Adipocyte (in vitro differentiated cells): ENCODE results near the gene MAP1LC3A.

ENCODE experiments used
- DNase-seq: peaks from one replicate; pipeline ENCODE4 v3.0.0-alpha.2; 2015; ENCODE audit warnings: low read depth
- H3K27me3 ChIP-seq: replicated peaks from 2 replicates; pipeline ENCODE4 v1.7.0; 2013; ENCODE audit warnings: mild to moderate bottlenecking, low read length, moderate library complexity; ENCODE audit not compliant: control insufficient read depth, insufficient read depth
- H3K36me3 ChIP-seq: 2 replicates; pipeline ENCODE4 v1.7.0; 2013; ENCODE audit warnings: low read length, mild to moderate bottlenecking, moderate library complexity; ENCODE audit not compliant: control insufficient read depth, insufficient read depth, severe bottlenecking
- H3K4me1 ChIP-seq: 2 replicates; pipeline ENCODE4 v1.7.0; 2013; ENCODE audit warnings: mild to moderate bottlenecking, low read length, moderate library complexity; ENCODE audit not compliant: control insufficient read depth, insufficient read depth
- H3K4me3 ChIP-seq: 2 replicates; pipeline ENCODE4 v1.7.0; 2013; ENCODE audit warnings: mild to moderate bottlenecking, low read length, moderate library complexity
- H3K9ac ChIP-seq: 2 replicates; pipeline ENCODE4 v1.7.0; 2013; ENCODE audit warnings: mild to moderate bottlenecking, low read length, moderate library complexity
- H3K9me3 ChIP-seq: 2 replicates; pipeline ENCODE4 v1.7.0; 2013; ENCODE audit warnings: mild to moderate bottlenecking, low read length, moderate library complexity; ENCODE audit not compliant: control insufficient read depth

MAP1LC3A gene

GRCh38 chr20:34604980-34605788 lies 46.7 kb downstream of the MAP1LC3A start:
- Histone ChIP-seq H3K36me3 (no peaks in the 10 kb centered on the region), H3K4me3 (no peak overlapping the region), H3K27me3 (no peaks in the 10 kb centered on the region), H3K9me3 (no peaks in the 10 kb centered on the region), H3K4me1 (peaks cover 5% of the 10 kb centered on the region), H3K9ac (no peak overlapping the region)
- DNase-seq: peak; percentile 46

GRCh38 chr20:34607066-34607465 lies 48.5 kb downstream of the MAP1LC3A start:
- H3K4me1 ChIP-seq: no peaks in the 10 kb centered on the region
- DNase-seq: no peak
- no peaks in the 10 kb centered on the region for H3K9me3 ChIP-seq
- no peak overlapping the region for H3K9ac ChIP-seq
- no peak overlapping the region for H3K4me3 ChIP-seq
- H3K36me3 ChIP-seq: no peaks in the 10 kb centered on the region
- no peaks in the 10 kb centered on the region for H3K27me3 ChIP-seq
